PC-3 (cell line): ENCODE results near the gene CYB5B. TPM values are rescaled to one million over a fixed set of nuclear protein-coding genes. Genes with fewer than 3 reads are reported as not detected.

ENCODE experiments used
- ATAC-seq: fragments of 200-7000 bp; cut with Tn5 transposase; 2 replicates; pipeline ENCODE4 v1.9.1; 2020; ENCODE audit warnings: mild to moderate bottlenecking, moderate library complexity
- BruUV-seq: library from RNA; stranded (reverse); fragments of 400-500 nt; replicated peaks from 2 replicates; lab custom pipeline; 2021; lab: Mats Ljungman, UMichigan
- CTCF ChIA-PET: fragments of 300-600 bp; sonication (Branson Sonifier 250); formaldehyde crosslinking; loops from one replicate; lab custom pipeline; 2022; ENCODE audit warnings: antibody characterized with exemption; lab: Charles Lee
- POLR2A ChIA-PET: fragments of 300-600 bp; sonication (Branson Sonifier 250); formaldehyde crosslinking; loops from one replicate; lab custom pipeline; 2022; ENCODE audit warnings: antibody characterized with exemption; ENCODE audit not compliant: unreplicated experiment; lab: Charles Lee
- DNase-seq: peaks from one replicate; pipeline ENCODE4 v3.0.0-alpha.2; 2015
- H2AFZ ChIP-seq: fragments of 300-600 bp; sonication (generic); 2 replicates; pipeline ENCODE4 v1.6.0; 2016; ENCODE audit warnings: antibody characterized with exemption, low read length
- H3F3A ChIP-seq: fragments of 300-600 bp; sonication (generic); one replicate; pipeline ENCODE4 v1.6.0; 2017; ENCODE audit warnings: antibody characterized with exemption, low read length, control low read depth, mild to moderate bottlenecking; ENCODE audit not compliant: unreplicated experiment
- H3K27ac ChIP-seq: fragments of 300-600 bp; sonication (generic); 2 replicates; pipeline ENCODE4 v1.5.1; 2016; ENCODE audit warnings: mild to moderate bottlenecking, low read length
- H3K27me3 ChIP-seq: fragments of 300-600 bp; sonication (generic); 2 replicates; pipeline ENCODE4 v1.6.1; 2016; ENCODE audit warnings: low read length, mixed read lengths
- H3K36me3 ChIP-seq: fragments of 300-600 bp; sonication (generic); 2 replicates; pipeline ENCODE4 v1.6.1; 2016; ENCODE audit warnings: low read depth, mixed run types, low read length, mixed read lengths
- H3K4me1 ChIP-seq: fragments of 300-600 bp; sonication (generic); 2 replicates; pipeline ENCODE4 v1.5.1; 2016; ENCODE audit warnings: low read length; ENCODE audit not compliant: insufficient read depth
- H3K4me2 ChIP-seq: fragments of 300-600 bp; sonication (generic); 2 replicates; pipeline ENCODE4 v1.6.0; 2016; ENCODE audit warnings: low read length
- H3K4me3 ChIP-seq: fragments of 300-600 bp; sonication (generic); 2 replicates; pipeline ENCODE4 v1.5.1; 2016; ENCODE audit warnings: mild to moderate bottlenecking, low read length, mixed read lengths
- H3K79me2 ChIP-seq: fragments of 300-600 bp; sonication (generic); 2 replicates; pipeline ENCODE4 v1.6.1; 2017; ENCODE audit warnings: low read length, mixed read lengths
- H3K9ac ChIP-seq: fragments of 300-600 bp; sonication (generic); 2 replicates; pipeline ENCODE4 v1.6.0; 2016; ENCODE audit warnings: mild to moderate bottlenecking, low read length
- H3K9me2 ChIP-seq: fragments of 300-600 bp; sonication (generic); replicated peaks from 2 replicates; pipeline ENCODE4 v1.6.1; 2016; ENCODE audit warnings: mixed run types, low read length, mixed read lengths
- H3K9me3 ChIP-seq: fragments of 300-600 bp; sonication (generic); 2 replicates; pipeline ENCODE4 v1.6.1; 2016; ENCODE audit warnings: low read length, mixed read lengths
- H4K20me1 ChIP-seq: fragments of 300-600 bp; sonication (generic); 2 replicates; pipeline ENCODE4 v1.6.1; 2016; ENCODE audit warnings: low read length, mixed read lengths
- CTCF ChIP-seq: fragments of 300-600 bp; sonication (generic); conservative IDR thresholded peaks from 2 replicates; pipeline ENCODE4 v1.5.1; 2017; ENCODE audit warnings: antibody characterized with exemption, low read depth, mild to moderate bottlenecking, low read length
- EZH2 ChIP-seq: fragments of 300-600 bp; sonication (generic); IDR thresholded peaks from one replicate; pipeline ENCODE4 v1.6.1; 2017; ENCODE audit warnings: antibody characterized with exemption, mild to moderate bottlenecking, low read length; ENCODE audit not compliant: unreplicated experiment
- EZH2phosphoT487 ChIP-seq: fragments of 300-600 bp; sonication (generic); IDR thresholded peaks from 2 replicates; pipeline ENCODE4 v1.6.1; 2018; ENCODE audit warnings: mild to moderate bottlenecking, antibody characterized with exemption, low read length, borderline replicate concordance
- intact Hi-C: fragments of 100-400 bp; cut with micrococcal nuclease; formaldehyde crosslinking; loops from 2 replicates; pipeline ENCODE4 v1.9.0; 2023
- total RNA-seq: library from RNA; depleted of rRNA; stranded (reverse); fragments of >200 nt; gene quantifications from 2 replicates; pipeline ENCODE4 v1.2.3, GENCODE V29; 2014

Gene CYB5B
- total RNA-seq, 1 experiment from 2014 or later = 64.5 TPM

GRCh38 chr16:69501956-69502745 lies 77.7 kb downstream of the CYB5B start:
- no peak overlapping the region for H3K4me2 ChIP-seq
- no peaks in the 10 kb centered on the region for H3K9me2 ChIP-seq
- DNase-seq (no peak), ATAC-seq (no peak)
- no peak overlapping the region for H3K27ac ChIP-seq
- H4K20me1 ChIP-seq = no peaks in the 10 kb centered on the region
- no peaks in the 10 kb centered on the region for H3K79me2 ChIP-seq
- peaks cover 4% of the 10 kb centered on the region; the same call in 1 of the 2 replicates for H3K4me1 ChIP-seq
- no peak for TF ChIP-seq EZH2
- TF ChIP-seq EZH2phosphoT487 = no peak
- TF ChIP-seq CTCF = no peak
- H2AFZ ChIP-seq = no peak overlapping the region
- H3F3A ChIP-seq = no peaks in the 10 kb centered on the region
- no peaks in the 10 kb centered on the region for H3K9me3 ChIP-seq
- H3K27me3 ChIP-seq = no peaks in the 10 kb centered on the region
- CTCF ChIA-PET = no interaction called here
- H3K4me3 ChIP-seq = no peak overlapping the region
- H3K36me3 ChIP-seq = no peaks in the 10 kb centered on the region
- intact Hi-C loops = no loop called here
- H3K9ac ChIP-seq = no peak overlapping the region
- POLR2A ChIA-PET = no interaction called here
- BruUV-seq = no TSS peak

GRCh38 chr16:69503244-69503643 lies 78.8 kb downstream of the CYB5B start:
- peak; percentile 67 for ATAC-seq
- Histone ChIP-seq H2AFZ (no peak overlapping the region), H4K20me1 (no peaks in the 10 kb centered on the region), H3K9ac (no peak overlapping the region), H3K79me2 (no peaks in the 10 kb centered on the region), H3K9me3 (no peaks in the 10 kb centered on the region), H3K4me3 (no peak overlapping the region), H3F3A (no peaks in the 10 kb centered on the region), H3K36me3 (no peaks in the 10 kb centered on the region), H3K4me1 (peaks cover 4% of the 10 kb centered on the region; the same call in 1 of the 2 replicates), H3K9me2 (no peaks in the 10 kb centered on the region), H3K4me2 (no peak overlapping the region), H3K27me3 (no peaks in the 10 kb centered on the region), H3K27ac (no peak overlapping the region)
- intact Hi-C loops = no loop called here
- peak; percentile 59 for DNase-seq
- ChIA-PET CTCF (no interaction called here), POLR2A (no interaction called here)
- no TSS peak for BruUV-seq
- no peak for TF ChIP-seq EZH2phosphoT487
- no peak for TF ChIP-seq EZH2
- no peak for TF ChIP-seq CTCF
